ENCODE measurements around the gene ASXL2.

- TF ChIP-seq CTCF (IDR thresholded peaks at IDR 0.05; ENCODE audit: poor library complexity, severe bottlenecking): peak; percentile 77
- no peak for TF ChIP-seq MXI1 (conservative IDR thresholded peaks at IDR 0.05; ENCODE audit: poor library complexity, severe bottlenecking)
- TF ChIP-seq RAD21 (conservative IDR thresholded peaks at IDR 0.05): peak; percentile 64
- no peak for TF ChIP-seq TAF1 (IDR thresholded peaks at IDR 0.05; ENCODE audit: low read depth)
- no peak for TF ChIP-seq EP300 (conservative IDR thresholded peaks at IDR 0.05; ENCODE audit: poor library complexity, severe bottlenecking)
These were observed 178.0 kb downstream of the ASXL2 start for GRCh38 chr2:25700221-25700660.

Measured in neural cell (in vitro differentiated cells).